GM12873 (cell line): Measurements from ENCODE around the gene MRPS12.

Experiments
- TF ChIP-seq, protein P1 (sequence below): IDR thresholded peaks from 2 replicates; pipeline ENCODE4 v1.5.1; 2012; ENCODE audit warnings: low read depth, mild to moderate bottlenecking, moderate library complexity, low read length, control low read depth; ENCODE audit not compliant: insufficient read depth; ENCODE audit errors: missing control alignments

Gene MRPS12

DNA sequence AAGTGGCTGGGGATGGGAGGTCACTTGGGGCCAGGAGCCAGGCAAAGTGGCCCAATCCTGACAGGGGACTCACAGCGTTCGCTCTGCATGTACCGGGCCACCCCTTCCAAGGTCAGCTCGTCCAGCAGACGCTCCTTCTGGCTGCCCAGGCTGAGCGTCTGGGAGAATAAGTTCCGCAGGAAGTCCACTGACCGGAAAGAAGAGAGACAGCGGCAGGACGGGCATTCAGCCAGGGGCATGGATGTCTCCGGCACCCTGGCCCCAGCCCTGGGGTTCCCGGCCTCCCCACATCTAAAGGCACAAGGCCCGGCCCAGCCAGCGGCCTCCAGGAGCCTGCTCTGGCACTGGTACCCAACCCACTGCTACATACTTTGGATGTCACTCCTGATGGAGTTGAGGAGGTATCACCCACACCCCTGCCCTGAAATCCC, 37.4 kb upstream of the MRPS12 start:
- TF ChIP-seq, protein P1, sequence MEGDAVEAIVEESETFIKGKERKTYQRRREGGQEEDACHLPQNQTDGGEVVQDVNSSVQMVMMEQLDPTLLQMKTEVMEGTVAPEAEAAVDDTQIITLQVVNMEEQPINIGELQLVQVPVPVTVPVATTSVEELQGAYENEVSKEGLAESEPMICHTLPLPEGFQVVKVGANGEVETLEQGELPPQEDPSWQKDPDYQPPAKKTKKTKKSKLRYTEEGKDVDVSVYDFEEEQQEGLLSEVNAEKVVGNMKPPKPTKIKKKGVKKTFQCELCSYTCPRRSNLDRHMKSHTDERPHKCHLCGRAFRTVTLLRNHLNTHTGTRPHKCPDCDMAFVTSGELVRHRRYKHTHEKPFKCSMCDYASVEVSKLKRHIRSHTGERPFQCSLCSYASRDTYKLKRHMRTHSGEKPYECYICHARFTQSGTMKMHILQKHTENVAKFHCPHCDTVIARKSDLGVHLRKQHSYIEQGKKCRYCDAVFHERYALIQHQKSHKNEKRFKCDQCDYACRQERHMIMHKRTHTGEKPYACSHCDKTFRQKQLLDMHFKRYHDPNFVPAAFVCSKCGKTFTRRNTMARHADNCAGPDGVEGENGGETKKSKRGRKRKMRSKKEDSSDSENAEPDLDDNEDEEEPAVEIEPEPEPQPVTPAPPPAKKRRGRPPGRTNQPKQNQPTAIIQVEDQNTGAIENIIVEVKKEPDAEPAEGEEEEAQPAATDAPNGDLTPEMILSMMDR: no peak

DNA sequence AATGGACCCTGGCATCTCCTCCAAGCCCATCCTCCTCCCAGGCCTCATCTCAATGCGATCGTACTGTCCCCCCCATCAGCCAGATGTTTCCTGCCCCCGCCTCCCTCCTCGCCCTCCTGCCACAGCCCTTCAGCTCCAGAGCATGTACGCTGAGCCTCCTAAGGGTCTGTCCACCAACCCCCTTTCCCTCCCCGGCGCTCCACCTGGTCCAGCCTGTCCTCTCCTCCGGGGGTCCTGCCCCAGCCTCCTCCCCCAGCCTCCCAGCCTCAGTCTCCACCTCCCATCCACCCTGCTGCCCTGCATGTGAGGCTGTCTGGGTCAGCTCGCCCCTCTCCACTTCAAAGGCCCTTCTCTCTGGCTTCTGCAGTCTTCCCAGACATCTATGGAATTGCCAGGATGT, 35.8 kb upstream of the MRPS12 start:
- TF ChIP-seq, protein P1: no peak

DNA sequence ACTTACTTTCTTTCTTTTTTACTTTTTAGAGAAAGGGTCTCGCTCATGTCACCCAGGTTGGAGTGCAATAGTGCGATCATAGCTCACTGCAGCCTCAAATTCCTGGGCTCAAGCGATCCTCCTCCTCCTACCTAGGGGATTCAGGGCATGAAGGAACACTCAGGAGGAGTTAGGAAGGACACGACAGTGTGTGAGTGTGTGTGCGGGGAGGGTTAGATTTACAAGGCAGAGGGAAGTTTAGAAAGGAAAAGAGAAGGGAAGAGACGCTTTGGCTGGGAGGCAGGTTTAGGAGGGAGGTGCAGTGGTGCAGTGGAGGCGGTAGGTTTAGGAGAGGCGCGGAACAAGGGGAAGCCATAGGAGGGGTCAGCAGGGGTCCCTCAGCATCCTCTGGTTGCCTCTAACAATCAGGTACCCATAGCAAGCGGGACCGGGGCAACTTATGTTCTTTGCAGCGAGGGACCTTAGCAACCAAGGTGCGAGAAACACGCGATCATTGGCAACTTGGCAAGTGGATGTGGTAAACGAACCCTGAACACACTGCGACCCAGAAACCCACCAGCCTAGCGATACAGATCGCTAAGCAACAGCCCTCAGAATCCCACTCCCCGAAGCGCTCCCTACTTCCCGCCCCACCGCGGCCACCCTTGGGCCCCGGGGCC, 31.8 kb upstream of the MRPS12 start:
- TF ChIP-seq, protein P1: no peak

DNA sequence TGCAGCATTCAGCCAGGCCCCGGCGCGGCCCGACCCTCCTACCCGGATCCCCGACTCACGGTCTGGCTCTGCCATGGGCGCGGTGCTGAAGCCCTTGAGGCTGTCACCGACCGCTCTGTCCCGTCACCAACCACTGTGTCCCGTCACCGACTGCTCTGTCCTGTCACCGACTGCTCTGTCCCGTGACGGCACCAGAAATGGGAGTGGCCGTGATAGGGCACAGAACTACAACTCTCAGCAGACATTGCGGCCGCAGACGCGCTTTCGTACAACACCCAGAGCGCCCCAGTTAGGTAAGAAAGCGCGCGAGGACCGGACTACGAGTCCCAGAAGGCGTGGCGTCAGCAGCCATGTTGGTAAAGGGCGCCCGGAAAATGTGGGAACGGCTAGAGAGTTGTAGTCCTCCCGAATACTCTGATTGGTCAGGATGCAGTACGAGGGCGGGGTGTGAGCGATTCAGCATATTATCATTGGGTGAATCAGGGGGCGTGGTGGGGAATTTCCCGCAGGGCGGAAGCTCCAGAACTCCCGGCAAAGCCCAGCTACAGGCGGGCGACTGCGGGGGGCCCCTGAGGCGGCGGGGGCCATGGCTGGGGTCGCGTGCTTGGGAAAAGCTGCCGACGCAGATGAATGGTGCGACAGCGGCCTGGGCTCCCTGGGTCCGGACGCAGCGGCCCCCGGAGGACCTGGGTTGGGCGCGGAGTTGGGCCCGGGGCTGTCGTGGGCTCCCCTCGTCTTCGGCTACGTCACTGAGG, 31.1 kb upstream of the MRPS12 start, which contains the start of the genes NFKBIB and SIRT2:
TSS of gene NFKBIB (plus strand) at position 523 of the 755 bp plus-strand sequence. CDS start at position 587, 64 bp downstream.
TSS of gene SIRT2 (minus strand) at position 172 of the 755 bp plus-strand sequence. CDS start at position 75, 97 bp downstream.
- TF ChIP-seq, protein P1: no peak

DNA sequence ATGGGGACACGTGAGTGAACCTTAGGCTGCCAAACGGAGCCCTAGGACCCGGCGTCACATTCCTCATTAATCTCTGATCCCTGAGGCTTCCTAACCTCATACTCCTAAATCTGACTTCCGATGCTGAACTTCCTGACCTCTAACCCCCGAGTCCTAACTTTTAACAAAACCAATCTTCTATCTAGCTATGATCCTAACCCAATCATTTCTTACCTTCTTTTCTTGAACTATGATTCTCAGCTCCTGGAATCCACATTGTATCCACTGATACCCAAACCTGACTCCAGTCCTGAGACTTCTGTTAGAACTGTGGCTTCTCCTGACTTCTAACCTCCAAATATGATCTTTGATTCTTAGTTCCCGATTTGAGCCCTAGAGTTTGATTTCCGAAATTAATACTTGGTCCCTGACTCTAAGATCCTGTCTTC, 30.5 kb upstream of the MRPS12 start:
- TF ChIP-seq, protein P1: no peak

DNA sequence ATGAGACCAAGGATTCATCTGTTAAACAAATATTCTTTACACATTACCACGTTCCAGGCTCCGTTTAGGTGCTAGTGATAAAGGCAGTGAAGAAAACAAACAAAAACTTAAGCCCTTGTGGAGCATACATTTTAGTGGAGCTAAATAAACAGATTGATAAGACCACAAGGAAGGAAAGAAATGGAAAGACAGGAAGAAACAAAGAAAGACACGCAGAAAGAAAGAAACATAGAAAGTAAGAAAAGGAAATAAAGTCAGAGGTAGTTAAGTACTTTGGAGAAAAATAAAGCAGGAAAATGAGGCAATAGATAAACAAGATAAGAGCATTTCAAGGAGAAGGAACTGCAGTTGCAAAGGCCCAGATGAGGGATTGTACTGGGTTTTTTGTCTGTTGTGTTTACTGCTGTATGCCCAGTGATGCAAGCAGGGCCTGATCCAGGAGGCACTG, 30.0 kb upstream of the MRPS12 start:
- TF ChIP-seq, protein P1: no peak

DNA sequence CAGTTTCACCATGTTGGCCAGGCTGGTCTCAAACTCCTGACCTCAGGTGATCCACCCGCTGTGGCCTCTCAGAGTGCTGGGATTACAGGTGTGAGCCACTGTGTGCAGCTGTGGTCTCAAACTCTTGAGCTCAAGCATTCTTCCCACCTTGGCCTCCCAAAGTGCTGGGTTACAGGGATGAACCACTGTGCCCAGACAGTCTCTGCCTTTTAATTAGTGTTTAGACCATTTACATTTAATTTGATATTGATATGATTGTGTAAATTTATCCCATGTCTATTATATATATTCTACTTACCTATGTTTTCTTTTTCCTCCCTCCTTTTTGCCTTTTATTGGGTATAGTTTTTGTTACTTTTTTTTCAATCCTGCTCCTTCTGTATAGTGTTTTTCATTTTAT, 29.1 kb upstream of the MRPS12 start:
- TF ChIP-seq, protein P1: no peak
